BLaER1 treated with 17β-estradiol and CSF1 and Interleukin-3, amounts not matched to agents 10 nM and 100 nM (cell line): Measurements from ENCODE around the gene DCTN3.

Experiments used
- H3K27ac ChIP-seq, 11 experiments: shearing (Covaris generic); formaldehyde crosslinking; 2 replicates each; pipeline ENCODE4 v1.8.1; 2022
- H3K27me3 ChIP-seq, 11 experiments: shearing (Covaris generic); formaldehyde crosslinking; 2 replicates each; pipeline ENCODE4 v1.8.1; 2022
- H3K36me3 ChIP-seq, 11 experiments: shearing (Covaris generic); formaldehyde crosslinking; 2 replicates each; pipeline ENCODE4 v1.8.1; 2022
- H3K4me1 ChIP-seq, 10 experiments: shearing (Covaris generic); formaldehyde crosslinking; 2 replicates each; pipeline ENCODE4 v1.8.1; 2022
- H3K4me2 ChIP-seq, 11 experiments: shearing (Covaris generic); formaldehyde crosslinking; 2 replicates each; pipeline ENCODE4 v1.8.1; 2022
- H3K4me3 ChIP-seq, 10 experiments: shearing (Covaris generic); formaldehyde crosslinking; 2 replicates each; pipeline ENCODE4 v1.8.1; 2022
- H3K9ac ChIP-seq, 11 experiments: shearing (Covaris generic); formaldehyde crosslinking; 2 replicates each; pipeline ENCODE4 v1.8.1; 2022
- H3K9me3 ChIP-seq, 11 experiments: shearing (Covaris generic); formaldehyde crosslinking; replicated peaks in 1 of 11; 2 replicates each; pipeline ENCODE4 v1.8.1; 2022
- H4K20me1 ChIP-seq, 11 experiments: shearing (Covaris generic); formaldehyde crosslinking; 2 replicates each; pipeline ENCODE4 v1.8.1; 2022
- Cebpa-rat ChIP-seq, 11 experiments: shearing (Covaris generic); IDR thresholded peaks; 2 replicates each; pipeline ENCODE4 v1.8.1; 2022

DCTN3 gene

GRCh38 chr9:34573599-34574325, 46.5 kb downstream of the DCTN3 start:
- peaks cover 0 to 39% (median 15%) of the 10 kb centered on the region in 11 experiments; a peak in 11 of 22 replicates for H4K20me1 ChIP-seq
- TF ChIP-seq Cebpa-rat (IDR thresholded peaks at IDR 0.05), result no peak
- H3K9ac ChIP-seq, result no peak overlapping the region
- H3K4me2 ChIP-seq, result no peak overlapping the region
- H3K4me3 ChIP-seq, result no peak overlapping the region
- peaks cover 39 to 55% (median 46%) of the 10 kb centered on the region in 11 experiments for H3K27me3 ChIP-seq
- peaks cover 0 to 13% (median 3%) of the 10 kb centered on the region in 10 experiments; a peak in 7 of 20 replicates for H3K4me1 ChIP-seq
- no peaks in the 10 kb centered on the region for H3K9me3 ChIP-seq
- no peaks in the 10 kb centered on the region for H3K36me3 ChIP-seq
- no peak overlapping the region for H3K27ac ChIP-seq

GRCh38 chr9:34572628-34573027, 47.7 kb downstream of the DCTN3 start:
- Histone ChIP-seq H3K9me3 (no peaks in the 10 kb centered on the region), H3K27me3 (peaks cover 28 to 44% (median 36%) of the 10 kb centered on the region in 11 experiments), H3K27ac (no peak overlapping the region), H3K4me1 (peaks cover 0 to 13% (median 1%) of the 10 kb centered on the region in 10 experiments; a peak in 5 of 20 replicates), H3K4me3 (no peak overlapping the region), H4K20me1 (peaks cover 0 to 30% (median 10%) of the 10 kb centered on the region in 11 experiments; a peak in 11 of 22 replicates), H3K9ac (no peak overlapping the region), H3K4me2 (no peak overlapping the region), H3K36me3 (no peaks in the 10 kb centered on the region)
- no peak for TF ChIP-seq Cebpa-rat (IDR thresholded peaks at IDR 0.05)

DNA sequence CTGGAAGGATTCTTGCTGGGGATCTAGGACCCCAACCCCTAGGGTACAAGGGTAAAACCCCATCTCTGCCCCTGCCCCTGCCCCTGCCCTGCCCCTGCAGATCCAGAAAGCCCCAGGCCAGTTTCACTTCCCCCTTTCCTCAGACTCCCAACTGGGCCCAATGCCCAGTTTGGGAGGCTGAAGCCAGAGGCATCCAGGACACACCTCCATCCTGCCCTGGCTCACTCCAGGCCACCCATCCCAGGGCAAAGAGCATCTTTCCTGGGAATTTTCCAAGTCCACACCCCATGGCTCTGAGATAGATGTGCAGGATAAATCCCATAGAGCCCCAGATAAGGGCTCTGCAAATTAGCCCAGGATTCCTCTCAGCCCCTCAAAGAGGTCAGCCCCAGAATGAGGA, 48.2 kb downstream of the DCTN3 start:
- H3K4me3 ChIP-seq, result no peak overlapping the region
- H3K36me3 ChIP-seq, result no peaks in the 10 kb centered on the region
- no peaks in the 10 kb centered on the region for H3K9me3 ChIP-seq
- H3K27ac ChIP-seq, result no peak overlapping the region
- H3K4me1 ChIP-seq, result peaks cover 0 to 13% (median 1%) of the 10 kb centered on the region in 10 experiments; a peak in 5 of 20 replicates
- H3K9ac ChIP-seq, result no peak overlapping the region
- H4K20me1 ChIP-seq, result peaks cover 0 to 27% (median 9%) of the 10 kb centered on the region in 11 experiments; a peak in 11 of 22 replicates
- peaks cover 22 to 44% (median 31%) of the 10 kb centered on the region in 11 experiments for H3K27me3 ChIP-seq
- no peak for TF ChIP-seq Cebpa-rat (IDR thresholded peaks at IDR 0.05)
- peak overlapping the region in 2 of 11 experiments; percentile 35; a peak in 2 of 22 replicates for H3K4me2 ChIP-seq

- Histone ChIP-seq H3K27me3 (peaks cover 16 to 39% (median 24%) of the 10 kb centered on the region in 11 experiments), H3K4me1 (peaks cover 0 to 13% (median 1%) of the 10 kb centered on the region in 10 experiments; a peak in 5 of 20 replicates), H3K9ac (no peak overlapping the region)
Observed at GRCh38 chr9:34571481-34571810, 48.8 kb downstream of the DCTN3 start.

DNA sequence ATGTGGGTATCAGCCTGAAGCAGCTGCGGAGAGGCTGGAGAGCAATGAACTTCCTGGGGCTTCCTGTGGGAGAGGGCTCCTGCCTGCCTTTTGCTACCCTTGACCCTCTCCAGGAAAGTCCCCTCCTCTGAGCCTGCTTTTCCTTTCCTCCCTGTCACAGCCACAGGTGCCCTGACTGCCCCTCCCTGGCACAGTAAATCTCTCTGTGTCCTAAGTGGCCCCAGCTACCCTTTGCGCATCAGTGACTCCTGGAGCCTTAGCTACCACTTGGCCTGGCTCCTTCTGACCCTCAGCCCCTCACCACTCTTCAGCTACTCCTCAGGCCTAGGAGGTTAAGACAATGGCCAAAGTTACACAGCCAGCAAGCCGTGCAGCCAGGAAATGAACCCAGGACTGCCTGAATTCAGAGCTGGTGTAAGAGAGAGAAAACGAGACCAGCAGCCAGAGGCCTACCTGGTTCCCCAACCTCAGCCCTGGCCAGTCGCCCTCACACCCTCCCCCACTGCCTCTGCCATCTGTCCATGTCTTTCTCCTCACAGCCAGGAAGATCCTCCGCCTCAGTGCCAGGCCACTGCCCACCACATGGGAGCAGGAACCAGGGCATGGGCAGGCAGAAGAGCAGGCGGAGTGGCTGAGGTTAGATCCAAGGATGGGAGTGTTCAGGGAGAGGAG, 49.4 kb downstream of the DCTN3 start:
- no peak overlapping the region; a peak in 1 of 22 replicates for H3K4me2 ChIP-seq
- peaks cover 0 to 16% (median 0%) of the 10 kb centered on the region in 11 experiments; a peak in 8 of 22 replicates for H4K20me1 ChIP-seq
- H3K4me3 ChIP-seq, result no peak overlapping the region
- H3K4me1 ChIP-seq, result peaks cover 0 to 13% (median 1%) of the 10 kb centered on the region in 10 experiments; a peak in 5 of 20 replicates
- H3K9ac ChIP-seq, result no peak overlapping the region
- no peak for TF ChIP-seq Cebpa-rat (IDR thresholded peaks at IDR 0.05)
- H3K36me3 ChIP-seq, result no peaks in the 10 kb centered on the region
- H3K27me3 ChIP-seq, result peaks cover 11 to 34% (median 19%) of the 10 kb centered on the region in 11 experiments
- no peaks in the 10 kb centered on the region for H3K9me3 ChIP-seq
- no peak overlapping the region for H3K27ac ChIP-seq

More at GRCh38 chr9:34571481-34571810, 48.8 kb downstream of the DCTN3 start:
- Histone ChIP-seq H4K20me1 (peaks cover 0 to 21% (median 5%) of the 10 kb centered on the region in 11 experiments; a peak in 11 of 22 replicates), H3K4me3 (no peak overlapping the region), H3K9me3 (no peaks in the 10 kb centered on the region), H3K36me3 (no peaks in the 10 kb centered on the region), H3K4me2 (peak overlapping the region in 1 of 11 experiments; percentile 35; a peak in 1 of 22 replicates), H3K27ac (no peak overlapping the region)
- no peak for TF ChIP-seq Cebpa-rat (IDR thresholded peaks at IDR 0.05)

- Histone ChIP-seq H4K20me1 (peaks cover 0 to 14% (median 0%) of the 10 kb centered on the region in 11 experiments; a peak in 5 of 22 replicates), H3K27ac (no peak overlapping the region), H3K4me1 (peaks cover 0 to 13% (median 0%) of the 10 kb centered on the region in 10 experiments; a peak in 5 of 20 replicates), H3K9me3 (no peaks in the 10 kb centered on the region), H3K9ac (no peak overlapping the region), H3K4me3 (no peak overlapping the region), H3K36me3 (no peaks in the 10 kb centered on the region), H3K4me2 (no peak overlapping the region), H3K27me3 (peaks cover 6 to 30% (median 14%) of the 10 kb centered on the region in 11 experiments; a peak in 20 of 22 replicates)
- TF ChIP-seq Cebpa-rat (IDR thresholded peaks at IDR 0.05), result no peak
Observed at GRCh38 chr9:34570376-34570775, 49.9 kb downstream of the DCTN3 start.

DNA sequence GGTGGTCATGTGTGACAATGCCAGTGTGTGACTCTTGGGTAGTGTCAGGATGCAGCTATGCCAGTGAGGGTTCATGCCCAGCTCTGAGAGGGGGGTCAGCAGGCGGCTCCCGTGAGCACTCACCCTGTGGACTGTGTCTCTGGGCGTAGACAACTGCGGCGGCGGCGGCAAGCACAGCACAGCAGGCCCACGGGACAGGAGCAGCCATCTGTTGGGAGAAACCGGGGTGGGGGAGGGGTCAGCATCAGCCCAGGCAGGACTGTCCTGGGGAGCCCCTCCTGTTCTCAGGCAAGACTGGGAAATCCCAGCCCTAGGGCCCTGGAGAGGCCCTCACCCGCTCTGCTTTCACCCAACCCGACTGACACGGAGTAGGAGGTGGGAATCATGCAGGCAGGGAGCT, 51.5 kb downstream of the DCTN3 start:
- Histone ChIP-seq H3K9ac (no peak overlapping the region), H3K27ac (no peak overlapping the region), H3K4me2 (no peak overlapping the region), H4K20me1 (peaks cover 0 to 13% (median 0%) of the 10 kb centered on the region in 11 experiments; a peak in 4 of 22 replicates), H3K4me1 (peaks cover 0 to 13% (median 0%) of the 10 kb centered on the region in 10 experiments; a peak in 4 of 20 replicates), H3K4me3 (no peak overlapping the region), H3K27me3 (peaks cover 0 to 15% (median 0%) of the 10 kb centered on the region in 11 experiments; a peak in 2 of 22 replicates), H3K9me3 (no peaks in the 10 kb centered on the region), H3K36me3 (no peaks in the 10 kb centered on the region)
- TF ChIP-seq Cebpa-rat (IDR thresholded peaks at IDR 0.05), result no peak

GRCh38 chr9:34568133-34568532, 52.2 kb downstream of the DCTN3 start:
- TF ChIP-seq Cebpa-rat (IDR thresholded peaks at IDR 0.05), result no peak
- no peak overlapping the region for H3K4me3 ChIP-seq
- no peak overlapping the region for H3K4me2 ChIP-seq
- peaks cover 0 to 13% (median 0%) of the 10 kb centered on the region in 10 experiments; a peak in 4 of 20 replicates for H3K4me1 ChIP-seq
- no peaks in the 10 kb centered on the region for H3K36me3 ChIP-seq
- no peak overlapping the region for H3K9ac ChIP-seq
- H3K27me3 ChIP-seq, result peaks cover 0 to 12% (median 0%) of the 10 kb centered on the region in 11 experiments; a peak in 2 of 22 replicates
- no peak overlapping the region for H3K27ac ChIP-seq
- peaks cover 0 to 16% (median 0%) of the 10 kb centered on the region in 11 experiments; a peak in 3 of 22 replicates for H4K20me1 ChIP-seq
- no peaks in the 10 kb centered on the region for H3K9me3 ChIP-seq

GRCh38 chr9:34566972-34567371, 53.3 kb downstream of the DCTN3 start:
- peaks cover 0 to 12% (median 0%) of the 10 kb centered on the region in 11 experiments; a peak in 3 of 22 replicates for H3K27me3 ChIP-seq
- no peak overlapping the region for H3K9ac ChIP-seq
- H3K4me1 ChIP-seq, result peaks cover 0 to 9% (median 0%) of the 10 kb centered on the region in 10 experiments; a peak in 4 of 20 replicates
- no peak overlapping the region for H3K27ac ChIP-seq
- no peaks in the 10 kb centered on the region for H3K36me3 ChIP-seq
- no peak for TF ChIP-seq Cebpa-rat (IDR thresholded peaks at IDR 0.05)
- H3K4me2 ChIP-seq, result no peak overlapping the region
- no peak overlapping the region for H3K4me3 ChIP-seq
- peaks cover 0 to 3% (median 0%) of the 10 kb centered on the region in 11 experiments; a peak in 5 of 22 replicates for H3K9me3 ChIP-seq
- peaks cover 0 to 16% (median 0%) of the 10 kb centered on the region in 11 experiments; a peak in 3 of 22 replicates for H4K20me1 ChIP-seq
